ENCODE measurements around the gene ZXDC.

ZXDC gene

DNA sequence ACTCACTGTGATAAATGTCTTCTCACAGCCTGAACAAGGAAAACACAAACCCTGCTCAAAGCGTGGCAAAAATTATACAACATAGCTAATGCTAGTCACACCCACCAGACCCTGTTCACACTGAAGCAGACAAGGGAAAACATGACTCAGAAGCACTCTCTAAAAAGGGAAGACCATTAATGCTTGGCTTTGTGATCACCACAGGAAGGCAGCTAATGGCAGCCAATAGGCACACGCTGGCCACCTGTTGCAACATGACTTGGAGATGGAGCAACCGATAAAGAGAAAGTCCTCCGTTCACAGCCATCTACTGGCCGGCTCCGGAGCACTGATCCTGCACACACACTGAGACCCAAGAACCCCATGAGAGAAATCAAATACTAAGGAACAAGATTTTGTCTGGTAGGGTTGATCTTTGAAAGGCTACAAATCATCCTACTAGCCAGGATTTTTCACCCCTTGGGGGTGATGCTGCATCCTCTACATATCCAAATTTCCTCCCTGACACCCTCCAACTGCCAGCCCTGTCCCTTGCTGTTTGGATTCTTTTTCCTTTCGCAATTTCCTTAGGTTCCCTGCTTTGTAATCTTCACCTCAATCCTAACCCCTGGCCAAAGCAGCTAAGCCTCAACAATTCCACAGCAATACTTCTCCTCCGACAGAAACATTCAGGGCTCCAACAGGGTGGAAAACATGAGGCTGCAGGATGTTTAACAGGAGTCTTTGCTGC, 3.2 kb downstream of the ZXDC start:
- DNase-seq: peak; percentile 26 to 72

DNA sequence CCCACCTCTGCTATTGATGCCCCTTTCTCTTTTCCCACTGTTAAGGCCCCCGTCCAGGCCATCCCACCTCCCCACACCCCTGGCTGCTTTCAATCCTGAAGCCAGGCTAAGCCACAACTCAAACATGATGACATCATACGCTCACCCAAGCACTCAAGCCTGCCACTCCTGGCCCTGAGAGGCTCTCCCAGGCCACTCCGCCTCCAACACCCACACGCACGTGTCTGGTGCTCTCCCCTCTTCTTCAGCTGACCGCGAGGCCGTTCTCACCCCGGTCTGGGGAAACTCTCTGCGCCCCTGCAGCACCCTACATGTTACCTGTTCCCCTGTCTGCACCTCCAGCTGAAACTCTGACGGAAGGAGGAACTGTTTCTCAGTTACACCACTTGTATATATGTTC, 6.2 kb downstream of the ZXDC start:
- no peak for DNase-seq

DNA sequence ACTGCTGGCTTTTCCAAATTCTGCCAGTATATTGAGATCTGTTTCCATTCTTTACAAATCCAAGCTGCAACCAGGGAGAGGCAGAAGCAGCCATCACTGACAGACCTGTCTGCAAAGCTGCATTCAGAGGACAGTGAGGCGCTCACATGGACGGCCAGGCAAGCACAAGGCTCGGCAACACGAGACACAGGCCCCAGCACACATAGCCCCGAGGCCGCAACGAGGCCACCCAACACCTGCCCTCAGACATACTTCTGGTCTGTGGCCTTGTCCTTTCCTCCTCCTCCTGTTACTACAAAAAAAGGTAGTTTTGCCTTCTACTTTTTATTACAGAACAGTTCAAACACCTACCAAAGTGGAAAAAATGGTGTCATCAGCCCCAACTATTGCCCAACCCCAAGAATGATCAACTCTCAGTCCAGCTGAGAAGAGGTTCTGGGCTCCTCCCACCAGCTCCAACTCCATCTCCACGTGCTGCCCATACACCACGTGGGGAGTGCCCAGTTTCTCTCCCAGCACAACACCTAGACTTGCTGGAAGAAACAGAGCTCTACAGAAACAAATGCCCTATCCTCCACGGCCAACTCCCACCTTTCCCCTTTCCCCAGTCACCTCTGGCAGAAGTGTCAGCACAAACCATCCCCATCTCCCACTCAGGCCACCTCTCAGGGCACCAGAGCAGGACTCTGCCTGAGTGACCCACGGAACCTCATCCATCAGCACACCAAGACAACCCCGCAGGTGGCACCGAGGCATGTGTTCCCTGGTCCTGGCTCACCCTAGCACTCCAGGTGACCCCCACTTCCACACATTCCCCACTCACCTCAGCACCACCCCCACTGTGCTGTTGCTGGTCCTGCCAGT, 7.4 kb downstream of the ZXDC start:
- no peak for DNase-seq

DNA sequence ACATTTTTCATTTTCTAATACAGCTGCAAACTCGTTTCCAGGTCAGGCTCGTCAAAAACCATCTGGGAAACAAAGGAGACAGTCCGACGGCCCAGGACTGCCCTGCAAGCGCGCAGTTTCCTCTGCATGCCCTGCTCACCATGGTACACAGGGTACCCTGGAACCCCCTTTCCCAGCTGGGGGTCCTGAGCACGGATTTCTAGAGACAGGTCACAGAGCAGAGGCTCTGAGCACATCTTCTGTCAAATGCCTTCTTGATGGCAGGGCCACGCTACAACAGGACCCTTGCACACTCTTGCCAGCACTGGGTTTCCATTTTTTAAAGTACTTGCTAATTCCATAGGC, 8.1 kb downstream of the ZXDC start:
- DNase-seq: no peak

DNA sequence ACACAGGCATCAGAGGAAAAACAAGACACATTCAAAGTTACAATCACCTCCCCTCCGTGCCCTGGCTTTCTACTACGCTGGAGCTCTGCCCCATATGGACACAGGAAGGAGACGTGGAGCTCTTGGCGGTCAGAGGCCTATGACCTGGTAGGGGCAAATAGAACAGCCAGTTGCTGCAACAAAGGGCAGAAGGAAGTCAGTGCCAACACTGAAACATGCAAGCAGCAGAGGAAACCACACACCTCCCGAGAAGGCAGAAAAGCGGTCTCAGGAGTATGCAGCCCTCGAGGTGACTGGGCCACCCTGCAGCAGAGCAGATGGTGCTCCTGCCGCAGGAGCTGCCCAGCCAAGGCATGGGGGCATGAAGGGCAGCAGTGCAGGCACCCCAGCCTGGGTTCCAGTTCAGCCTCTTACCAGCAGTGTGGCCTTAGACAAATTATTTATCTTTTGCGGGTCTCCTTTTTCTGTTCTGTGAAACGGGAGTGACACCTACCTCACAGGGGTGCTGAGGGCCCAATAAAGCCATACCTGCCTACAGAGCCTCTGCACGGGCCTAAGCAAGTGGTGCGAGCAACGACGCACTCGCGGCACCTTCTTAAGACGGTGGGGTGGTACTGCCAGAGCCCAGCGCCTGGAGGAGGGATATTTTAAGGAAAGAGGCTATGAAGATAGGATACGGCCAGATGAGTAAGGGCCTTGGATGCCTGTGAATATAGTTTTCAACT, 8.6 kb downstream of the ZXDC start:
- no peak for DNase-seq

DNA sequence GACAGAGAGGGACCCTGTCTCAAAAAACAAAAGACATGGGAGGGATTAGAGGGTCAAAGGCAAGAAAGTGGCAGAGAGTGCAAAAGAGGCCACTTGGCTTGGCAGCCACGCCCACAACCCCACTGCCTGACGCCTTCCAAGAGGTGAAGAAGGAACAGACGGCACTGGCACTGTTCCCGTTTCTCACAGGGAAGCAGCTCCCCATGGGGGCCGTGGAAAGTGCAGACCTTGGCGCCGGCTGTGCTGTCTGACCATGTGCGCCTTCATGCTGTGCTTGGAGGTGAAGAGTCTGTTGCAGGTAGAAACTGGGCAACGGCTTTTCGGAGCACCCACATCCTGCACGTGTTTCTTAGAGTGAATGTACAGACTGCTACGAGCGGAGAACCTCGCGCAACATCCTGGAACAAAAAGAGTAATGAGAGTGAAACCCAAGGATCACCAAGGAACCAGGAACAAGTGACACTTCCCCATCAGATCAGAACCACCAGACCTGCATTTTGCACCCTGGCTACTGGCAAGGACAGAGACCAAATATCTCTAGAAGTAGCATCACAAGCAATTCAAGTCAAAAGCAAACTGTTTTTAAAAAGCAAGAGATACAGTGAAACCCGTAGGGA, 9.7 kb downstream of the ZXDC start:
- no peak for DNase-seq

DNA sequence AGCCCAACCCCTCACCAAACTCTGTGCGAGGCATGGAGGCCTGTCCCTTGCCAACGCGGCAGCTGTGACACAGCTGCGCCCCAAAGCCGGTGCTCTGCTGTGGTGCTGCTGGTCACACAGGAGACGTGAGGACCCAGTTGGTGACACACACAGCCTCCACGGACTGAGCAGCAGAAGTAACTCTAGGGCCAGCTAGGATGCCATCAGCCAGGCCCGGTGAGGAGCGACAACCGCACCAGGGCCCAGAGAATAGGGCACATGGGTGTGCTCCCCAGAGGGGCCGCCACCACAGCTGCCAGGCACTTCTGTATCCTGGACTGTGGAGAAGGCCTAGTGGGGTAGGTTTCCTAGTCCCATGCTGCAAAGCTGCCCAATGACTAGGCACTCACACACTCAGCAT, 10.7 kb downstream of the ZXDC start:
- DNase-seq: no peak

DNA sequence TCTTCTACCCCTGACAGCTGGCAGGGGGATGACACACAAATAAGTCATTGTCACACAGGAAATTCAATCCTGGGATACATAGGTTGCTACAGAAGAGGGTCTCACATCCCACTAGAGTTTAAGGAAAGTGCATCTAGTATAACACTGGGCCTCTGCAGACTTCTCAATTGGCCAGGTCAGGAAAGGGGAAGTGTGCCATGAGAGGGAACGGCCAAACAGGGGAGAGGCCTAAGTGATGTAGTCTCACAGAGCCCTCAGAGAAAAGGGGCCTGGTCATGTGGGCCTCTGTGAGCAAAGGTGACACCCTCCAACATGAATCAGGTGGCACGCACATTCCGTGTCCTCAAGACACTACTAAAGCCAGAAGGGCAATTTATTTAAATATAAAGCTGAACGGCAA, 11.2 kb downstream of the ZXDC start:
- DNase-seq: no peak

DNA sequence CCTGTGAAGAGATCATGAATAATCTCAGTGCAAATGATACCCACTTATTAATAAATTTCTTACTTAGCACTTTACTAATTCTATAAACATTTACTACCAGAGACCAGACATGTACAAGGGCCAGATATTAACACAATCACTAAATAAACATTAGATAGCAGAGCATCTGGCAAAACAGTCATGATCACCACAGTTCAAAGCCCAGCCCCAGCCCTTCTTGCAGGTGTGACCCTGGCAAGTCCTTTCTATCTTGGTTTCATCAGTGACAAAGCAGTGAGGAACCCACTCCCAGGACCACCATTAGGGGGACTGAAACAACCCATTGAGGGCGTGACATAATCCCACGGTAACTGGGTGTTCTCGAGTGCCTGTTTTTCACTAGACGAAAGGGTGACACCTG, 11.6 kb downstream of the ZXDC start:
- DNase-seq: no peak

DNA sequence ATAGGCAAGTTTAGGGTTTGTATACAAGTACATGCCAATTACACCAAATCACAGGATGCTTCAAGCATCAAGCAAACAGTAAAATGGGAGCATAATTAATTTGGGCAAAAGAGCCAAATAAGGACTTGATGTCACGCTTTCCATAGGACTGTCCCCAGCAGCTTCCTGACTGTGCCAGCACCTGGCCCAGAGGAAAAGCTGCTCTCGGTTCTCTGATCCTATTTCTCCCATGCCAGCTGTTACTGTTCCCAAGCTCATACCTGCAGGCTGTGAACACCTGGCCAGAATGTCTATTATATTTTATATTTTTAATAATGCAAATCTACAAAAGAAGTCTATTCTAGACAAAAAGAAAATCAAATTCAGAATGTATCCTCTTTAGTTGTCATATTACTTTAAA, 12.2 kb downstream of the ZXDC start:
- no peak for DNase-seq

DNA sequence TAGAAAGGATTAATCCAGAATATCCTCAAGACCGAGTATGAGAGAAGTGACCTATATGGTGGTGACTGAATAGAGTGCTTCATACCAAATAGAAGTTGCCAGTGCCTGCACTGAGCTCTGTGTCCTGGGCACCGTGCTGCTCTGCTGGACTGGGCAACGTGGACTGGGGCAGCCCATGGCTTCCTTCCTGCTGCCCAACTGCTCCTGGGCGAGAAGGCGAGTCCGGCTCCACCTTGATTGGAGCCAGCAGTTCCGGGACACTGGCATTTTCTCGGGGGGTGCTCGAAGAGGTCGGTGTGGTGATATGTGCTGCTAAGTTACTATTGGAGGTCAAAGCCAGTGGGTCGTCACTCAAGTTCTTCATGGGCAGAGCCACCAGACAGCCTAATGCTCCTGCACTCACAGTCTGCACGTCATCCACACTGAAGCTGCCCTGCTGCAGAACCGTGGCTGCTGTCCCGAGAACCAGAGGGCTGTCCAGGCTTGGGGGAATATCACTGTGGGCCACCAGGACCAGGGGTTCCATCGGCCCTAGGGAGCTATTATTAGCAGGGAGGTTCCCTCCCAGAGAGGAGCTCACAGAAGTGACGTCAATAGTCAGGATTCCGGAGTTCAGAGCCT, 14.1 kb downstream of the ZXDC start:
- no peak for DNase-seq

DNA sequence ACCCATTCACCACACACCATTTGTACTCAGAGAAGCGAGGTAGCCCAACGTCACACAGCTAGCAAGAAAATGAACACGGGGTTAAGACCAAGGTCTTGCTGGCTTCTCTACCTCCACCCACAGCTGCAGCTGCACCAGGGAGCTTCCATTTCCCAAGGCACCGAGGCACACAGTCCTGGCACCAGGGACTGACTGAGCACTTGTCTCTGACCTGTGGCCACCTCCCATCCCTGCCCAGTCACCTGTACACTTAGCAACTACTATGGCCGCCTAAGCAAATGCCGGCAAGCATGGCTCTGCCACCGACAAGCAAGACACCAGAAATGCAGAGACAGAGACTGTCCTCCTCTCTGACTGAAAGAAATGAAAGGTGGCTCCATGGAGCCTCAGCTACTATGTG, 15.3 kb downstream of the ZXDC start:
- no peak for DNase-seq

DNA sequence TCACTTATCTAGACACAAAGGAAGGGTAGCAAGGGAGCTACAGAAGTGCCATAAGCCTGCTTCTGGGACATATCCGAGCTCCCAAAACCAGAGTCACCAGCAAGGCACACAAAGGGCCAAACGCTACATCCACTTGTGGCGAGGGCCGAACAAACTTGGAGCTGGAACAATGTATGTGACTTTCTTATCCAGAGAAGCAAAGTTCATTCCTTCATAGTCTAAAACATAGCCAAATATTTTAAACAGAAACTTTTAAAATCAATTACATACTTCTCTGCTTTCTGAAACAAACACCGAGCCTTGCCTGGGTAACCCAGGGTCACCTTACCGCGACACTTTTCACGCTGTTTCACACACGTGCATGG, 15.9 kb downstream of the ZXDC start:
- DNase-seq: no peak

DNA sequence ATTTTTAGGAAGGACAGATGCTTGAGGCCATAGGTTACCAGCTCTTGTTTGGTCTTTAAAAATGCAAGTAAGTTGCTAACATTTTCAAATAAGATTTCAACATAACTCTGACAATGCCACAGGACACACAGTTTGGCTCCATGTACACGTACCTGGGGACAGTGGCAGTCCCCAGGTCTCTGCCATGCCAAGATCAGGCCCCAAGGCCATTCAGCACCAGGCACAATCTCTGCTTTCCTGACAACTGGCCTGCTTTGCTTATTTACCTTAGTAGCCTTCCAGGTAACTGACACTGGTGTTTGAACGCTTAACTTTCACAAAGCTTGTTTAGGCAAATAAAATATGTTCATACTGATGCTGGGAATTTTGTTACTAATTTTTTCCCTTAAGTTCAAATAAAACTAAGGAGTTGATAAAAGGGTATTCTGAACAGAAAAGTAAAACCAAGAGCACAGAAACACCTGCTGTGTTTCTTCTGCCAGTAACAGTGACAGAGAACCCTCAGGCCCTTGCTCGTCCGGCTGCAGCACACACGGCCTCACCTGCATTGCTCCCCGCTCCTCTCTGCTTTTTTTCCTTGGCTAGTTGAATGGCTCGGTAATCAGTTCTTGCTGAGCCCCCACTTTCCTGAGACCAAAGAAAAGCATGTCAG, 16.5 kb downstream of the ZXDC start:
- no peak for DNase-seq

DNA sequence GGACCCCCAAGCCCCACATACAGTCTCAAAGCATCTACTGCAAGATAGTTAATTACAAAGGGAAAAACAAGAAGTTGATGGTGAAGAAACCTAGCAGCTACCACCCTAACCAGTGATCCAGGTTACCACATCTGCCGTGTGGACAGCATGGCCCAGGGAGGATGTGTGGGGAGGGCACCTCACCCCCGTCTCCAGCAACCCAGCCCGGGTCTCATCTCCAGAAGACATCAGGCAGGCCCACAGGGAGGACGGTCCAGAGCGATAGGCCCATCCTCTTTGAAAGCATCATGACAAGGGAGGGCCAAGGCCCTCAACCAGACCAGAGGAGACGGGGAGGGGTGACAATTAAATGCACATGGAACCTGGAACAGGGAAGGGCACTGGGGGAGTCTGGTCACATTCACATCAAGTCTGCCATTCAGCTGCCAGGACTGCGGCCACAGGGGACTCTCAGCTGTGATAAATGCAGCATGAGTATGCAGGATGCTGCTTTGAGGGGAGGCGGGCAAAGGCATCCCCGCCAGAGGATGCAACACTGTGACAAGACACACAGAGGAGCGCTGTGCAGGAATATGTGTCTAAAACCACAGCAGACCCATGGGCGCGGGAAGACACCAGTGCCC, 18.8 kb downstream of the ZXDC start:
- DNase-seq: no peak

DNA sequence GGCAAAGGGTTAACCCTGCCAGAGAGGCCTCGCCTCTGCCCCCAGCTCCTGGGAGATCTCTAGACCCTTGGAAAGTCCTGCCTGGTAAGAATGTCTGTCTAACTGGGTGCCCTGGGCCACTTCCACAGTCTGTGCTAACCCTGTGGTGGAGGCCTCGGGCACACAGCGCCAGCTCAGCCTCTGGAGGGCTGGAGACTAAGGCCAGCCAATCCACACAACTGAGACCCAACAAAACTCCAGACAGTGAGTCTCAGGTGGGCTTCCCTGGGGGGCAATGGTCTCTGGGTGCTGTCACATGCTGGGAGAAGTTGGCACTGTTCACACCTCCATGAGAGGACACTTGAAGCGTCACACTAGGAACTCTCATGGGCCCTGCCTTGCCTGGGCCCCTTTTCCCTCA, 19.5 kb downstream of the ZXDC start:
- DNase-seq: no peak

DNA sequence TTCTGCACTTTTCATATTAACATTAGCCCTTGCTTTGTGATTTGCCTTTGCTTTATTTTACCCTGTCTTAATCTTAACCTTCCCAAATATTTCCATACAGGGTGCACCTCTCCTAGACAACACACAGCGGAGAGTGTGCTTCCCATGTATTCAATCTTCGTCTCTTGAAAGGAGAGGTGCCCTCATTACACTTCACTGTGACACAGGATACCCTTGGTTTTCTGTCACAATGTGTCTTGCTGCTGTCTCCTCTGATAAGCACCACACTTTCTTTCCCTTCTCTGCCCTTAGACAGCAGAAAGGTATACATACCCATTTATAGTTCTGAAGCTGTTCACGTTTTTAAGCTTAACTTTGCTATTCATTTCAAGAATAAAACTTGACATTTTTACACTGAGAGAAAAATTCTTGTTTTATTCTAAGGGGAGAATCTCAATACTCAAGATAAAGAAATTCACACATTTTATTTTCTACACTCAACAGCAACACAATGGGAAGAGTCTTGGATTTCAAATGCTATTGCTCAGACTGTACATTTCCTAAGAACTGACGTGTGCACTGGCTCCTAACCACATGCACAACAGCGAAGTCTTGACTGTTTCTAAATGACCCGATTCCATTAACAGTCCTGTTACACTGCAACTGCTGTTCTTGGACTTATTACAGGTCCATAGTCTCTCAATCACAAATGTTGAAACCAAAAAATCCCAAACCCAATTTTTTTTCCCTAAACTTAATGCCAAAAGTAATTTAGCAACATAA, 21.1 kb downstream of the ZXDC start:
- no peak for DNase-seq

DNA sequence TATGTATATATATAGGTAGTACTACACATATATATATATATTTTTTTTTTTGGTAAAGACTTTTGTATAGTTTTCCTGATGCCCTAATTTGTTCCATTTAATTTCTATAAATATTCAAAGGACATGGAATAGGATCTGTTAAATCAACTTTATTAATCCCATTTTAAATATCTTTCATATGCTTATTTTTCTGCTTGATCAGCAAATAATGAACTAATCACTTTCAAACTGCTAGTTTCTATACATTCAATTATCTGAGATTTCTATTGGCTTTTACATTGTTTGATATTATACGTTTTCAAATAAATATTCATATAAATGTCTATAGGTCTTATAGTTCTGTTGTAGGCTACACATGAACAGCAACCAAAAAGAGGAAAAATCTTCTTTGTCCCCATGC, 21.7 kb downstream of the ZXDC start:
- no peak for DNase-seq

DNA sequence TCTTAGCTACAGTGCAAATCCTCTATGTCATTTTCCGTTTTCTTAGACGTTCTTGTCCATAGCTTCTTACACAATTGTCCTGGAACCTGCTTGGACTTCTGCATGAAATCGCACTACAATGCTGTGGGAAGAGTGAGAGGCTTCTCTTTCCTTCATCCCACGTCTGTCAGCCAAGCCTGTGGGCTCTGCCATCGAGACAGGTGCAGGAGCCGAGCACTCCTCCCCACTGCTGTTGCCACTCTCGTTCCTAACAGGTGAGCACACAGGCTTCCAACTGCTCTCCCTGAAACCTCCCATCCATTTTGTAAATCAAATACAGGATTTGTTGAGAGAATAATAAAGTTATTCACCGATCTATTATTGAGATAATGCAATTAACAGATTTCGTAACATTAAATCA, 23.5 kb downstream of the ZXDC start:
- DNase-seq: no peak

DNA sequence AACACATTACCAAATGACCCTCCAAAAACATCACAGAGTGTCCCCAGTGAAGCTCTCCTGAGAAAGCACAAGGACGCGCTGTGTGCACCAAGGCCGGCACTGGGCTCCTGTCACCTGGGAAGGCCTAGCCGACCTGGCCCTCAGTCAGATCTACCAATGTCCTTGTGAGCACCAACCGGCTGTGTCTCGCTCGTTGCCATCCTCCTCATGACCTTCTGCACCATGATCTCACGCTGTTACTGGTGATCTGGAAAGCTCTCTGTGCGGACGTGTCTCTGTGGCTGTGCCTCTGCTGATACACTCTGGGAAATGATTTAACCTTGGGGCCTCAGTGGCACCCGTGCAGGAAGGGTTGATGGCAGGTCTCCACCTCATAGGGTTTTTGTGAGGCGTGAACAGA, 24.2 kb downstream of the ZXDC start:
- DNase-seq: no peak

DNA sequence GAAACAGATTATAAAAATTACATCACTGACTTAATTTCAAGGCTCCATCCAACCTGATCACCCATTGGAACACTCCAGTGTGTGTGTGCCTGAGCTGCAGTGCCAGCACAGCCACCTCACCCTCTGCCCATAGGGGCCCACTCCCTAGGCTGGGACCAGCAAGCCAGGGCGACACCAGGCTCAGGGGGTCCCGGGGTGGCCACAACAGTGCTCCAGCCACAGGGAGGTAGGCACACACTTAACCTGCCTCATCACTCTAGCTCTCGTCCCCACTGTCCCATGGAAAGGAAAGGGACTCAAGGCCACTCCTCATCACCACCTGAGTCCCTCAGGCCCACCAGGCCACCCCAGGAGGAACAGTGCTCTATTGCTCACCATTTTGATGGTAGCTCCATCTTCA, 24.9 kb downstream of the ZXDC start:
- no peak for DNase-seq

All from bone marrow (tissue), 2 donors.